Smooth muscle cell (in vitro differentiated cells): ENCODE results near the gene NUBP2. TPM values are rescaled to one million over a fixed set of nuclear protein-coding genes. Genes with fewer than 3 reads are reported as not detected.

Experiments used
- DNase-seq: peaks from one replicate; lab custom pipeline; 2025; ENCODE audit not compliant: unreplicated experiment; lab: John Stamatoyannopoulos, UW
- H2AFZ ChIP-seq: fragments of 200-600 bp; sonication (generic); 2 replicates; pipeline ENCODE4 v1.6.0; 2016; ENCODE audit warnings: antibody characterized with exemption, low read depth, mild to moderate bottlenecking
- H3F3A ChIP-seq: fragments of 200-600 bp; sonication (generic); 2 replicates; pipeline ENCODE4 v1.6.0; 2017; ENCODE audit warnings: antibody characterized with exemption, low read depth
- H3K27ac ChIP-seq: fragments of 200-600 bp; sonication (generic); 2 replicates; pipeline ENCODE4 v1.5.1; 2016; ENCODE audit warnings: low read depth, mild to moderate bottlenecking
- H3K27me3 ChIP-seq: fragments of 200-600 bp; sonication (generic); 2 replicates; pipeline ENCODE4 v1.6.1; 2016; ENCODE audit warnings: low read depth, mild to moderate bottlenecking
- H3K36me3 ChIP-seq: fragments of 200-600 bp; sonication (generic); 2 replicates; pipeline ENCODE4 v1.5.1; 2016; ENCODE audit warnings: low read depth
- H3K4me1 ChIP-seq: fragments of 200-600 bp; sonication (generic); 2 replicates; pipeline ENCODE4 v1.5.1; 2016; ENCODE audit warnings: low read depth
- H3K4me2 ChIP-seq: fragments of 200-600 bp; sonication (generic); 2 replicates; pipeline ENCODE4 v1.6.0; 2016; ENCODE audit warnings: mild to moderate bottlenecking
- H3K4me3 ChIP-seq: fragments of 200-600 bp; sonication (generic); 2 replicates; pipeline ENCODE4 v1.5.1; 2016; ENCODE audit warnings: mild to moderate bottlenecking
- H3K79me2 ChIP-seq: fragments of 200-600 bp; sonication (generic); 2 replicates; pipeline ENCODE4 v1.6.0; 2016; ENCODE audit warnings: low read depth, mild to moderate bottlenecking
- H3K9ac ChIP-seq: fragments of 200-600 bp; sonication (generic); 2 replicates; pipeline ENCODE4 v1.6.0; 2016; ENCODE audit warnings: low read depth
- H3K9me3 ChIP-seq: fragments of 200-600 bp; sonication (generic); replicated peaks from 2 replicates; pipeline ENCODE4 v1.5.1; 2016; ENCODE audit warnings: low read depth
- H4K20me1 ChIP-seq: fragments of 200-600 bp; sonication (generic); 2 replicates; pipeline ENCODE4 v1.6.0; 2016; ENCODE audit warnings: low read depth
- WGBS: methylation state at CpG from one replicate; pipeline ENCODE4 v1.1.7; 2016; ENCODE audit warnings: low lambda C conversion rate; 5-methylcytosine and 5-hydroxymethylcytosine counted together
- polyA plus RNA-seq: library from polyadenylated mRNA; unstranded; fragments of >200 nt; fragmentation: Nextera tagmentation; extraction: Ambion mirVana; gene quantifications from 2 replicates; pipeline ENCODE4 v1.2.1, GENCODE V29; 2016
- total RNA-seq: library from RNA; depleted of rRNA; stranded (reverse); fragments of >200 nt; gene quantifications from 2 replicates; pipeline ENCODE4 v1.2.3, GENCODE V29; 2014
- TF ChIP-seq, protein P1 (sequence below): fragments of 200-600 bp; sonication (generic); IDR thresholded peaks from 2 replicates; pipeline ENCODE4 v1.5.1; 2017; ENCODE audit warnings: borderline replicate concordance, mild to moderate bottlenecking, antibody characterized with exemption; ENCODE audit not compliant: insufficient read depth, poor library complexity, severe bottlenecking

NUBP2 gene
- total and polyA plus RNA-seq, 2 experiments from 2014 or later = 48.0 to 80.8 TPM

- H2AFZ ChIP-seq = peak within 1 kb of the TSS; percentile 87
- H3K4me2 ChIP-seq = peak within 1 kb of the TSS; percentile 87
- H3K4me3 ChIP-seq = peak within 1 kb of the TSS; percentile 83
- peak within 1 kb of the TSS; percentile 66 for H3K27ac ChIP-seq
- peaks cover 18% of the 10 kb centered on the region for H3K4me1 ChIP-seq
- peak; percentile 90 for DNase-seq
- peak within 1 kb of the TSS; percentile 74 for H3K9ac ChIP-seq
- no peaks in the 10 kb centered on the region for H3F3A ChIP-seq
- WGBS = 1% methylated on average over 86 of the region's 104 CpGs
- H3K79me2 ChIP-seq = peaks cover 31% of the 10 kb centered on the region
- no peaks in the 10 kb centered on the region for H3K27me3 ChIP-seq
- no peaks in the 10 kb centered on the region for H3K9me3 ChIP-seq
- TF ChIP-seq, protein P1, sequence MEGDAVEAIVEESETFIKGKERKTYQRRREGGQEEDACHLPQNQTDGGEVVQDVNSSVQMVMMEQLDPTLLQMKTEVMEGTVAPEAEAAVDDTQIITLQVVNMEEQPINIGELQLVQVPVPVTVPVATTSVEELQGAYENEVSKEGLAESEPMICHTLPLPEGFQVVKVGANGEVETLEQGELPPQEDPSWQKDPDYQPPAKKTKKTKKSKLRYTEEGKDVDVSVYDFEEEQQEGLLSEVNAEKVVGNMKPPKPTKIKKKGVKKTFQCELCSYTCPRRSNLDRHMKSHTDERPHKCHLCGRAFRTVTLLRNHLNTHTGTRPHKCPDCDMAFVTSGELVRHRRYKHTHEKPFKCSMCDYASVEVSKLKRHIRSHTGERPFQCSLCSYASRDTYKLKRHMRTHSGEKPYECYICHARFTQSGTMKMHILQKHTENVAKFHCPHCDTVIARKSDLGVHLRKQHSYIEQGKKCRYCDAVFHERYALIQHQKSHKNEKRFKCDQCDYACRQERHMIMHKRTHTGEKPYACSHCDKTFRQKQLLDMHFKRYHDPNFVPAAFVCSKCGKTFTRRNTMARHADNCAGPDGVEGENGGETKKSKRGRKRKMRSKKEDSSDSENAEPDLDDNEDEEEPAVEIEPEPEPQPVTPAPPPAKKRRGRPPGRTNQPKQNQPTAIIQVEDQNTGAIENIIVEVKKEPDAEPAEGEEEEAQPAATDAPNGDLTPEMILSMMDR = no peak
- no peaks in the 10 kb centered on the region for H3K36me3 ChIP-seq
- no peaks in the 10 kb centered on the region for H4K20me1 ChIP-seq
These were observed 44.2 kb downstream of the NUBP2 start, which contains the start of the genes FAHD1 and HAGH for GRCh38 chr16:1826691-1827573. Gene FAHD1 (plus strand): TSS chr16:1827206. CDS start chr16:1827239, 33 bp downstream. Gene HAGH (minus strand): TSS chr16:1826825. CDS start chr16:1826787, 38 bp downstream.

DNA sequence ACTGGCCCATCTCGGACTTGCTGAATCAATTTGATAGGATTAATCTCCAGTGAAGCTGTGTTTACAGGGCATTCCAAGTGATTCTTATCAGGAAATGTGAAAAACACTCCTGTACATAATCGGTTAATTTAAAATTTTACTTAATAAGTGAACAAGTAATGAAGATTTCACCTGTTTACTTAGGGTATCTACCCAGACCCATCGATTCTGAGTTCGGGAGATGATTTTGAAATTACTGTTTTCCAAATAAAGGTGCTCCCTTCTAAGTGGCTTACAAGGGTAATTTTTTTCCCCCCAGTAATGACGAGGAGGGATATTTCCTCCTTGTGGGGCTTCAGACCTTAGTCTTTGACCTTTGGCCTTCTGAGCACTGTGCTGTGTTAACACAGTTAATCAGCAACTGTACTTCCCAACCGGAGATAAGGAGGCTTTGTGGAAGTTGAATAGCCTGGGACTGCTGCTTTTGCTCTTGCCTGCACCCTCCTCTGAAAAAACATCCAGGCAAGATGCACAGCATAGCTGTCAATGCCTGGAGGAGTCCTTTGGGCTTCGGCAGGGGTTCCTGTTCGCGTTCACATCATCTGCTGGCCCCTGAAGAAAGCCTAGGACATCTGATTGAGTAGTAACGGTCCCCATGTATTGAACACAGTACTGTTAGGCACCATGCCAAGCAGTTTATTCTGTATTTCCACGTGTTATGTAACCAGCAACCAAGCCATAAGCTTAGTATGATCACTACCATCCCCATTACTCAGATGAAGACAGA is 46.1 kb downstream of the NUBP2 start:
- no peak overlapping the region for H3K9ac ChIP-seq
- TF ChIP-seq, protein P1 = no peak

DNA sequence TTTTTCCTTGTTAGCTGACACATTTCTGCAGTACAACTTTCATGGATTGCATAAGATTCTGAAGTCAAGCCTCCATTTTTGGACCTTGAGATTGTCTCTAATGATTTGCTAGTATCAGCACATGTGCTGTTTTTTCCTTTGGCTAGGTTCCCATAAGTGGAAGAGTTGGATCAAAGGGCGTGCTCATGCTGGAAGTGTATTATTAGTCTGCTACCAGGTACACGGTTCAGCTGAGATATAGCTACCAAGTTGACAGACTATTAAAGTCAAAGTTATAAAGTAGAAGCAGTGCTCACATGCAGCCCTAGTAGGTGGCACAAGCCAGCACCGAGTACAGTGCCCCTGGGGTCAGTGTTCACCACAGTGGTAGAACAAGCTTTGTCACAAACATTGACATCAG is 47.5 kb downstream of the NUBP2 start:
- H3K4me1 ChIP-seq = peaks cover 18% of the 10 kb centered on the region
- TF ChIP-seq, protein P1 = no peak
- no peak overlapping the region for H3K4me2 ChIP-seq
- WGBS = 88% methylated on average over 3 of the region's 3 CpGs
- H3F3A ChIP-seq = no peaks in the 10 kb centered on the region
- peak overlapping the region; percentile 83 for H3K4me3 ChIP-seq
- peaks cover 25% of the 10 kb centered on the region for H3K79me2 ChIP-seq
- H4K20me1 ChIP-seq = no peaks in the 10 kb centered on the region
- DNase-seq = no peak
- H3K27ac ChIP-seq = no peak overlapping the region
- no peak overlapping the region for H2AFZ ChIP-seq
- no peak overlapping the region for H3K9ac ChIP-seq
- no peaks in the 10 kb centered on the region for H3K36me3 ChIP-seq
- no peaks in the 10 kb centered on the region for H3K9me3 ChIP-seq
- H3K27me3 ChIP-seq = no peaks in the 10 kb centered on the region

More for the DNA sequence above, 46.1 kb downstream of the NUBP2 start:
- Histone ChIP-seq H3F3A (no peaks in the 10 kb centered on the region), H2AFZ (no peak overlapping the region), H3K4me1 (peaks cover 18% of the 10 kb centered on the region), H3K36me3 (no peaks in the 10 kb centered on the region), H3K27me3 (no peaks in the 10 kb centered on the region), H3K4me3 (peak overlapping the region; percentile 83), H3K79me2 (peaks cover 31% of the 10 kb centered on the region), H4K20me1 (no peaks in the 10 kb centered on the region), H3K4me2 (peak overlapping the region; percentile 87), H3K9me3 (no peaks in the 10 kb centered on the region), H3K27ac (no peak overlapping the region)
- WGBS = 83% methylated on average over 11 of the region's 11 CpGs
- no peak for DNase-seq
